Calu3 (cell line): ENCODE results near the gene PSMD5. TPM values are rescaled to one million over a fixed set of nuclear protein-coding genes. Genes with fewer than 3 reads are reported as not detected.
A peak's percentile ranks its signal among the peaks of the same experiment; 100 is the strongest.

Experiments used
- BruUV-seq: library from RNA; stranded (reverse); fragments of 400-500 nt; replicated peaks from 2 replicates; lab custom pipeline; 2021; lab: Mats Ljungman, UMichigan
- CTCF ChIA-PET: fragments of 300-600 bp; sonication (Branson Sonifier 250); formaldehyde crosslinking; loops from one replicate; lab custom pipeline; 2022; ENCODE audit warnings: antibody characterized with exemption; lab: Charles Lee
- DNase-seq: peaks from one replicate; pipeline ENCODE4 v3.0.0; 2022
- H3K27ac Mint-ChIP-seq: one replicate; pipeline ENCODE4 v1.8.0; 2022; ENCODE audit warnings: mixed read lengths; ENCODE audit not compliant: unreplicated experiment
- H3K27me3 Mint-ChIP-seq: one replicate; pipeline ENCODE4 v1.8.0; 2022; ENCODE audit warnings: mixed read lengths; ENCODE audit not compliant: unreplicated experiment
- H3K36me3 Mint-ChIP-seq: one replicate; pipeline ENCODE4 v1.8.0; 2022; ENCODE audit warnings: mild to moderate bottlenecking, moderate library complexity, mixed read lengths; ENCODE audit not compliant: insufficient read depth, unreplicated experiment
- H3K4me1 Mint-ChIP-seq: one replicate; pipeline ENCODE4 v1.8.0; 2022; ENCODE audit warnings: mild to moderate bottlenecking, low read depth, mixed read lengths; ENCODE audit not compliant: unreplicated experiment
- H3K4me3 Mint-ChIP-seq: one replicate; pipeline ENCODE4 v1.8.0; 2022; ENCODE audit warnings: mild to moderate bottlenecking, low read depth, moderate library complexity, mixed read lengths; ENCODE audit not compliant: unreplicated experiment
- H3K9me3 Mint-ChIP-seq: one replicate; pipeline ENCODE4 v1.8.0; 2022; ENCODE audit warnings: low read depth, mixed read lengths; ENCODE audit not compliant: unreplicated experiment
- intact Hi-C: fragments of 100-400 bp; cut with micrococcal nuclease; formaldehyde crosslinking; loops from one replicate; pipeline ENCODE4 v1.10.0; 2022; ENCODE audit not compliant: unreplicated experiment
- total RNA-seq: library from RNA; stranded (reverse); gene quantifications from 2 replicates; pipeline ENCODE4 v1.2.3, GENCODE V29; 2022
- TF ChIP-seq, protein P1 (sequence below): fragments of 200-600 bp; IDR thresholded peaks from one replicate; pipeline ENCODE4 v1.8.0; 2022; ENCODE audit warnings: antibody characterized with exemption; ENCODE audit not compliant: unreplicated experiment

PSMD5 gene
- total RNA-seq, 1 experiment from 2014 or later = 34.0 TPM

DNA sequence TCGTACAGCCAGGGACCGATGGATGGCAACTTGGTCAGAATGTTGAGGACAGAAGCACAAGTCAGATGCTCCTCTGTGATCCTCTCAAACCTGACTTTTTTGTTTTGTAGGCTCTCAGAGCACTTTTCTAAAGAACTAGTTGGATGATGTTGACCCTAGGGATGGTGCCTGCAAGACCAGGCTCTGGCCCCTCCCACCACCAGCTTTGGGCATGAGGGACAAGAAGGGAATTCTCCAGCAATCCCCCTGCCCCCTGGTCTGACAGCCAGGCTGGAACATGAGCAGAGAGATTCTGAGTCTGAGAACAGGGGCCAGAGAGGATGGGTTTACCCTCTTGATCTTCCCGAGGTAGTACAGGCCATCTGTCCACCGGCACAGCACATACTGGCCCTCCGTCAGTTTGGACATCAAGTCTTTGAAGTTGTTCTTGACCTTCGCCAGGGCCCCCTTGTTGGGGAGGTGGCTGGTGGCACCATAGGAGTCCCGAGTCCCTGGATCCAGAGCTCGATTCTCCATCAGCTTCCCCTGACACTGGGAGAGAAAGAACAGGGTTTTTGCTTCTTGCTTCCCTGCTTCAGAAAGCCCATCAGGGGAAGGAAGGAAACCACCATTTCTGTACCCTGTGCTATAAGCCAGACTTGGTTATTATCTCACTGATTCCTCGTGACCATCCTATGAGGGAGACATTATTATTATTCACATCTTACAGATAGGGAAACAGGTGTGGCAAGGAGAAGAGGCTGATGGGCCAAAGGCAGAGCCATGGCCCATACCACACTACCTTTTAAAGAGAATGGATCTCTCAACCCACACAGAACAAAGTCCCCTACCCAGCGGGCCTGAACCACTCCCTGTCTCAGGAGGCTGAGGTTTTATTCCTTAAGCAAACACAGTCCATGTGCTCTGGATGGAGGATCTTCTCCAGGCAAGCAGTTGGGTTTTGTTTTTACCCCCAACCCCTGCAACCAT is 31.8 kb upstream of the PSMD5 start:
- no TSS peak for BruUV-seq
- peak overlapping the region; percentile 85 for H3K27ac Mint-ChIP-seq
- CTCF ChIA-PET = no interaction called here

GRCh38 chr9:120873512-120873911 is 30.8 kb upstream of the PSMD5 start:
- H3K27me3 Mint-ChIP-seq = peaks cover under 1% of the 10 kb centered on the region
- no peak overlapping the region for H3K4me3 Mint-ChIP-seq
- peaks cover 37% of the 10 kb centered on the region for H3K36me3 Mint-ChIP-seq
- CTCF ChIA-PET = no interaction called here
- H3K4me1 Mint-ChIP-seq = peaks cover 46% of the 10 kb centered on the region
- peak; percentile 69 for DNase-seq
- H3K9me3 Mint-ChIP-seq = no peaks in the 10 kb centered on the region
- TF ChIP-seq, protein P1, sequence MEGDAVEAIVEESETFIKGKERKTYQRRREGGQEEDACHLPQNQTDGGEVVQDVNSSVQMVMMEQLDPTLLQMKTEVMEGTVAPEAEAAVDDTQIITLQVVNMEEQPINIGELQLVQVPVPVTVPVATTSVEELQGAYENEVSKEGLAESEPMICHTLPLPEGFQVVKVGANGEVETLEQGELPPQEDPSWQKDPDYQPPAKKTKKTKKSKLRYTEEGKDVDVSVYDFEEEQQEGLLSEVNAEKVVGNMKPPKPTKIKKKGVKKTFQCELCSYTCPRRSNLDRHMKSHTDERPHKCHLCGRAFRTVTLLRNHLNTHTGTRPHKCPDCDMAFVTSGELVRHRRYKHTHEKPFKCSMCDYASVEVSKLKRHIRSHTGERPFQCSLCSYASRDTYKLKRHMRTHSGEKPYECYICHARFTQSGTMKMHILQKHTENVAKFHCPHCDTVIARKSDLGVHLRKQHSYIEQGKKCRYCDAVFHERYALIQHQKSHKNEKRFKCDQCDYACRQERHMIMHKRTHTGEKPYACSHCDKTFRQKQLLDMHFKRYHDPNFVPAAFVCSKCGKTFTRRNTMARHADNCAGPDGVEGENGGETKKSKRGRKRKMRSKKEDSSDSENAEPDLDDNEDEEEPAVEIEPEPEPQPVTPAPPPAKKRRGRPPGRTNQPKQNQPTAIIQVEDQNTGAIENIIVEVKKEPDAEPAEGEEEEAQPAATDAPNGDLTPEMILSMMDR = no peak
- BruUV-seq = no TSS peak
- H3K27ac Mint-ChIP-seq = peak overlapping the region; percentile 60
- intact Hi-C loops = no loop called here

More for the DNA sequence above, 31.8 kb upstream of the PSMD5 start:
- H3K4me1 Mint-ChIP-seq = peaks cover 55% of the 10 kb centered on the region
- intact Hi-C loops = loop anchor here (5.0 kb wide), 1 partner anchor 63 kb away; no protein-coding TSS in a partner anchor
- no peaks in the 10 kb centered on the region for H3K9me3 Mint-ChIP-seq
- H3K27me3 Mint-ChIP-seq = peaks cover 11% of the 10 kb centered on the region
- peaks cover 37% of the 10 kb centered on the region for H3K36me3 Mint-ChIP-seq
- TF ChIP-seq, protein P1 = no peak
- H3K4me3 Mint-ChIP-seq = peak overlapping the region; percentile 76
- DNase-seq = no peak

GRCh38 chr9:120872791-120873502 is 30.2 kb upstream of the PSMD5 start:
- no peak for DNase-seq
- peak overlapping the region; percentile 60 for H3K27ac Mint-ChIP-seq
- peaks cover 40% of the 10 kb centered on the region for H3K4me1 Mint-ChIP-seq
- CTCF ChIA-PET = no interaction called here
- H3K27me3 Mint-ChIP-seq = no peaks in the 10 kb centered on the region
- no peaks in the 10 kb centered on the region for H3K9me3 Mint-ChIP-seq
- BruUV-seq = no TSS peak
- intact Hi-C loops = no loop called here
- H3K4me3 Mint-ChIP-seq = no peak overlapping the region
- H3K36me3 Mint-ChIP-seq = peaks cover 36% of the 10 kb centered on the region
- TF ChIP-seq, protein P1 = no peak

- peaks cover 24% of the 10 kb centered on the region for H3K4me1 Mint-ChIP-seq
- no peaks in the 10 kb centered on the region for H3K9me3 Mint-ChIP-seq
- no peak overlapping the region for H3K4me3 Mint-ChIP-seq
- CTCF ChIA-PET = no interaction called here
- intact Hi-C loops = no loop called here
- BruUV-seq = no TSS peak
- TF ChIP-seq, protein P1 = no peak
- H3K27me3 Mint-ChIP-seq = no peaks in the 10 kb centered on the region
- peaks cover 19% of the 10 kb centered on the region for H3K36me3 Mint-ChIP-seq
- no peak for DNase-seq
- H3K27ac Mint-ChIP-seq = no peak overlapping the region
These were observed 27.5 kb upstream of the PSMD5 start for GRCh38 chr9:120870206-120870605.
